GM23338 (cell line): ENCODE measurements around the gene PGAM1.

Source experiments
- CTCF ChIP-seq, 2 experiments: fragments of 200-600 bp in 1 of 2; sonication (generic) in 1 of 2; conservative IDR thresholded peaks; 2 replicates each; pipeline versions ENCODE4 v1.5.1 to v1.6.1; 2016 to 2017; ENCODE audit warnings: antibody characterized with exemption in 2 of 2, low read depth in 2 of 2, mild to moderate bottlenecking in 2 of 2, moderate library complexity in 1 of 2
- EZH2 ChIP-seq: fragments of 200-600 bp; sonication (generic); IDR thresholded peaks from one replicate; pipeline ENCODE4 v1.8.0; 2017; ENCODE audit warnings: antibody characterized with exemption, mild to moderate bottlenecking, low read depth; ENCODE audit not compliant: unreplicated experiment
- EZH2phosphoT487 ChIP-seq: fragments of 200-600 bp; sonication (generic); IDR thresholded peaks from one replicate; pipeline ENCODE4 v1.8.1; 2018; ENCODE audit warnings: antibody characterized with exemption; ENCODE audit not compliant: unreplicated experiment
- POLR2AphosphoS5 ChIP-seq: IDR thresholded peaks from 2 replicates; pipeline ENCODE4 v1.6.1; 2016; ENCODE audit warnings: antibody characterized with exemption, low read depth
- REST ChIP-seq: IDR thresholded peaks from one replicate; pipeline ENCODE4 v1.6.1; 2018; ENCODE audit warnings: antibody characterized with exemption; ENCODE audit not compliant: unreplicated experiment

- TF ChIP-seq CTCF (conservative IDR thresholded peaks at IDR 0.05; ENCODE audit: low read depth in 2 of 2) (no peak), EZH2 (no peak), POLR2AphosphoS5 (no peak), REST (no peak), EZH2phosphoT487 (no peak)
These were observed 26.0 kb upstream of the PGAM1 start for GRCh38 chr10:97399843-97400545.
